ENCODE measurements around the gene GIPR.

GIPR gene

DNA sequence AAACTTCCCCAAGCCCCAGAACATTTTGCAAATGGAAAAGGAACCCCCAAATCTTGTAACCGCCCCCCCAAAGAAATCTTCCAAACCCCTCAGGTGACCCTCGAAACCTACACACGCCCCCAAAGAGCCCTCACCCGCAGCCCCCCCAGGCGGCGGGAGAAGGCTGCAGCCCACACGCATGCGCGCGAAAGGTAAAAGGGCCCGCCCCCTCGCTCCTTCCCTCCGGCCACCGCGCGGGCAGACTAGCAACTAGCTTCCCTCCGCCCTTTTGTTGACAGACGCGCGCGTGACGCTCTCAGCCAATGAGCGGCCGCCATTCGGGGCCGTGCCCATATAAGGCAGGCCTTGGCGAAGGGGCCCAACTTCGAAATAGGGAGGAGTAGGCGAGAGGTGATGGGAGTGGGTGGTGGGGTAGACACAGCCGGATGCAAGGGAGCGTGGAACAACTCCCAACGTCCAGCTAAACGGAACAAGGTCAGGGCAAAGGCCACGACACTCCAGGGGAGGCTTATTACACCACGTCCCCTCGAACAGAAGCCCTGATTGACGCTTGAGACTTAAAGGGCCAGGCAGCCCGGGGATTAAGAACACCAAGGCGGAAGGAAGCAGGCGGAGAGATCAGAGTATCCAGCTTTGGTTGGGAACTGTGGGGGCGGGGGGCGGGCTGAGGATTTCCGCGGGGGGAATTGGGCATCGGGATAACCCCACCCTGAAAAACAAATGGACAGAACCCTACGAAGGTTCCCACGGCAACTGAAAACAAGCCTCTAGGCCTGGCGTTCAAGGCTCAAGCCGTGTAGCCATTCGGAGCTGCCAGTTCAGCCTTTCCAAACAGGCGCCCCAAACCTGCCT is 49.3 kb downstream of the GIPR start (continued):
- TF ChIP-seq, protein P1, sequence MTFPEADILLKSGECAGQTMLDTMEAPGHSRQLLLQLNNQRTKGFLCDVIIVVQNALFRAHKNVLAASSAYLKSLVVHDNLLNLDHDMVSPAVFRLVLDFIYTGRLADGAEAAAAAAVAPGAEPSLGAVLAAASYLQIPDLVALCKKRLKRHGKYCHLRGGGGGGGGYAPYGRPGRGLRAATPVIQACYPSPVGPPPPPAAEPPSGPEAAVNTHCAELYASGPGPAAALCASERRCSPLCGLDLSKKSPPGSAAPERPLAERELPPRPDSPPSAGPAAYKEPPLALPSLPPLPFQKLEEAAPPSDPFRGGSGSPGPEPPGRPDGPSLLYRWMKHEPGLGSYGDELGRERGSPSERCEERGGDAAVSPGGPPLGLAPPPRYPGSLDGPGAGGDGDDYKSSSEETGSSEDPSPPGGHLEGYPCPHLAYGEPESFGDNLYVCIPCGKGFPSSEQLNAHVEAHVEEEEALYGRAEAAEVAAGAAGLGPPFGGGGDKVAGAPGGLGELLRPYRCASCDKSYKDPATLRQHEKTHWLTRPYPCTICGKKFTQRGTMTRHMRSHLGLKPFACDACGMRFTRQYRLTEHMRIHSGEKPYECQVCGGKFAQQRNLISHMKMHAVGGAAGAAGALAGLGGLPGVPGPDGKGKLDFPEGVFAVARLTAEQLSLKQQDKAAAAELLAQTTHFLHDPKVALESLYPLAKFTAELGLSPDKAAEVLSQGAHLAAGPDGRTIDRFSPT (tag by site-specific recombination; IDR thresholded peaks at IDR 0.05), result peak; percentile 26; the same call in 1 of the 2 replicates
- TF ChIP-seq KLF9 (tag by site-specific recombination; IDR thresholded peaks at IDR 0.05; ENCODE audit: low read depth) (peak; percentile 90), ZNF548 (tag by site-specific recombination; IDR thresholded peaks at IDR 0.05) (no peak), ZNF157 (tag by site-specific recombination; IDR thresholded peaks at IDR 0.05) (no peak), SP7 (tag by site-specific recombination; IDR thresholded peaks at IDR 0.05) (peak; percentile 76), ZNF701 (tag by site-specific recombination; IDR thresholded peaks at IDR 0.05) (no peak), ZNF585B (tag by site-specific recombination; IDR thresholded peaks at IDR 0.05) (no peak), ZNF138 (tag by site-specific recombination; IDR thresholded peaks at IDR 0.05; ENCODE audit: borderline replicate concordance) (no peak), ZNF621 (tag by site-specific recombination; IDR thresholded peaks at IDR 0.05) (no peak), ZNF324 (tag by site-specific recombination; IDR thresholded peaks at IDR 0.05) (no peak), ZNF184 (tag by site-specific recombination; IDR thresholded peaks at IDR 0.05) (no peak), YY2 (tag by site-specific recombination; IDR thresholded peaks at IDR 0.05) (0 out of 2 replicates have a peak, but pooled peaks have one; percentile 12), ZNF416 (tag by site-specific recombination; IDR thresholded peaks at IDR 0.05) (no peak), ZNF341 (tag by site-specific recombination; IDR thresholded peaks at IDR 0.05; ENCODE audit: low read depth) (peak; percentile 78), ZFP69B (tag by site-specific recombination; IDR thresholded peaks at IDR 0.05) (peak; percentile 54), ZNF350 (tag by site-specific recombination; IDR thresholded peaks at IDR 0.05) (no peak), ZNF555 (tag by site-specific recombination; conservative IDR thresholded peaks at IDR 0.05) (no peak), BCL11B (tag by site-specific recombination; IDR thresholded peaks at IDR 0.05; ENCODE audit: low read depth) (peak; percentile 89), ZNF521 (tag by site-specific recombination; IDR thresholded peaks at IDR 0.05) (no peak), ZNF514 (tag by site-specific recombination; IDR thresholded peaks at IDR 0.05) (no peak)
- TF ChIP-seq, protein P2, sequence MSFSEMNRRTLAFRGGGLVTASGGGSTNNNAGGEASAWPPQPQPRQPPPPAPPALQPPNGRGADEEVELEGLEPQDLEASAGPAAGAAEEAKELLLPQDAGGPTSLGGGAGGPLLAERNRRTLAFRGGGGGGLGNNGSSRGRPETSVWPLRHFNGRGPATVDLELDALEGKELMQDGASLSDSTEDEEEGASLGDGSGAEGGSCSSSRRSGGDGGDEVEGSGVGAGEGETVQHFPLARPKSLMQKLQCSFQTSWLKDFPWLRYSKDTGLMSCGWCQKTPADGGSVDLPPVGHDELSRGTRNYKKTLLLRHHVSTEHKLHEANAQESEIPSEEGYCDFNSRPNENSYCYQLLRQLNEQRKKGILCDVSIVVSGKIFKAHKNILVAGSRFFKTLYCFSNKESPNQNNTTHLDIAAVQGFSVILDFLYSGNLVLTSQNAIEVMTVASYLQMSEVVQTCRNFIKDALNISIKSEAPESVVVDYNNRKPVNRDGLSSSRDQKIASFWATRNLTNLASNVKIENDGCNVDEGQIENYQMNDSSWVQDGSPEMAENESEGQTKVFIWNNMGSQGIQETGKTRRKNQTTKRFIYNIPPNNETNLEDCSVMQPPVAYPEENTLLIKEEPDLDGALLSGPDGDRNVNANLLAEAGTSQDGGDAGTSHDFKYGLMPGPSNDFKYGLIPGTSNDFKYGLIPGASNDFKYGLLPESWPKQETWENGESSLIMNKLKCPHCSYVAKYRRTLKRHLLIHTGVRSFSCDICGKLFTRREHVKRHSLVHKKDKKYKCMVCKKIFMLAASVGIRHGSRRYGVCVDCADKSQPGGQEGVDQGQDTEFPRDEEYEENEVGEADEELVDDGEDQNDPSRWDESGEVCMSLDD (tag by site-specific recombination; IDR thresholded peaks at IDR 0.05), result no peak; the same call in none of the 2 replicates
- TF ChIP-seq, protein P3, sequence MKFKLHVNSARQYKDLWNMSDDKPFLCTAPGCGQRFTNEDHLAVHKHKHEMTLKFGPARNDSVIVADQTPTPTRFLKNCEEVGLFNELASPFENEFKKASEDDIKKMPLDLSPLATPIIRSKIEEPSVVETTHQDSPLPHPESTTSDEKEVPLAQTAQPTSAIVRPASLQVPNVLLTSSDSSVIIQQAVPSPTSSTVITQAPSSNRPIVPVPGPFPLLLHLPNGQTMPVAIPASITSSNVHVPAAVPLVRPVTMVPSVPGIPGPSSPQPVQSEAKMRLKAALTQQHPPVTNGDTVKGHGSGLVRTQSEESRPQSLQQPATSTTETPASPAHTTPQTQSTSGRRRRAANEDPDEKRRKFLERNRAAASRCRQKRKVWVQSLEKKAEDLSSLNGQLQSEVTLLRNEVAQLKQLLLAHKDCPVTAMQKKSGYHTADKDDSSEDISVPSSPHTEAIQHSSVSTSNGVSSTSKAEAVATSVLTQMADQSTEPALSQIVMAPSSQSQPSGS (tag by site-specific recombination; IDR thresholded peaks at IDR 0.05; ENCODE audit: low read depth), result no peak
- TF ChIP-seq, protein P4, sequence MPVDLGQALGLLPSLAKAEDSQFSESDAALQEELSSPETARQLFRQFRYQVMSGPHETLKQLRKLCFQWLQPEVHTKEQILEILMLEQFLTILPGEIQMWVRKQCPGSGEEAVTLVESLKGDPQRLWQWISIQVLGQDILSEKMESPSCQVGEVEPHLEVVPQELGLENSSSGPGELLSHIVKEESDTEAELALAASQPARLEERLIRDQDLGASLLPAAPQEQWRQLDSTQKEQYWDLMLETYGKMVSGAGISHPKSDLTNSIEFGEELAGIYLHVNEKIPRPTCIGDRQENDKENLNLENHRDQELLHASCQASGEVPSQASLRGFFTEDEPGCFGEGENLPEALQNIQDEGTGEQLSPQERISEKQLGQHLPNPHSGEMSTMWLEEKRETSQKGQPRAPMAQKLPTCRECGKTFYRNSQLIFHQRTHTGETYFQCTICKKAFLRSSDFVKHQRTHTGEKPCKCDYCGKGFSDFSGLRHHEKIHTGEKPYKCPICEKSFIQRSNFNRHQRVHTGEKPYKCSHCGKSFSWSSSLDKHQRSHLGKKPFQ (tag by site-specific recombination; IDR thresholded peaks at IDR 0.05), result no peak
- TF ChIP-seq, protein P5, sequence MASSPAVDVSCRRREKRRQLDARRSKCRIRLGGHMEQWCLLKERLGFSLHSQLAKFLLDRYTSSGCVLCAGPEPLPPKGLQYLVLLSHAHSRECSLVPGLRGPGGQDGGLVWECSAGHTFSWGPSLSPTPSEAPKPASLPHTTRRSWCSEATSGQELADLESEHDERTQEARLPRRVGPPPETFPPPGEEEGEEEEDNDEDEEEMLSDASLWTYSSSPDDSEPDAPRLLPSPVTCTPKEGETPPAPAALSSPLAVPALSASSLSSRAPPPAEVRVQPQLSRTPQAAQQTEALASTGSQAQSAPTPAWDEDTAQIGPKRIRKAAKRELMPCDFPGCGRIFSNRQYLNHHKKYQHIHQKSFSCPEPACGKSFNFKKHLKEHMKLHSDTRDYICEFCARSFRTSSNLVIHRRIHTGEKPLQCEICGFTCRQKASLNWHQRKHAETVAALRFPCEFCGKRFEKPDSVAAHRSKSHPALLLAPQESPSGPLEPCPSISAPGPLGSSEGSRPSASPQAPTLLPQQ (tag by site-specific recombination; IDR thresholded peaks at IDR 0.05), result peak; percentile 79
- TF ChIP-seq, protein P6, sequence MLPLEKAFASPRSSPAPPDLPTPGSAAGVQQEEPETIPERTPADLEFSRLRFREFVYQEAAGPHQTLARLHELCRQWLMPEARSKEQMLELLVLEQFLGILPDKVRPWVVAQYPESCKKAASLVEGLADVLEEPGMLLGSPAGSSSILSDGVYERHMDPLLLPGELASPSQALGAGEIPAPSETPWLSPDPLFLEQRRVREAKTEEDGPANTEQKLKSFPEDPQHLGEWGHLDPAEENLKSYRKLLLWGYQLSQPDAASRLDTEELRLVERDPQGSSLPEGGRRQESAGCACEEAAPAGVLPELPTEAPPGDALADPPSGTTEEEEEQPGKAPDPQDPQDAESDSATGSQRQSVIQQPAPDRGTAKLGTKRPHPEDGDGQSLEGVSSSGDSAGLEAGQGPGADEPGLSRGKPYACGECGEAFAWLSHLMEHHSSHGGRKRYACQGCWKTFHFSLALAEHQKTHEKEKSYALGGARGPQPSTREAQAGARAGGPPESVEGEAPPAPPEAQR (tag by site-specific recombination; IDR thresholded peaks at IDR 0.05), result no peak
- TF ChIP-seq, protein P7, sequence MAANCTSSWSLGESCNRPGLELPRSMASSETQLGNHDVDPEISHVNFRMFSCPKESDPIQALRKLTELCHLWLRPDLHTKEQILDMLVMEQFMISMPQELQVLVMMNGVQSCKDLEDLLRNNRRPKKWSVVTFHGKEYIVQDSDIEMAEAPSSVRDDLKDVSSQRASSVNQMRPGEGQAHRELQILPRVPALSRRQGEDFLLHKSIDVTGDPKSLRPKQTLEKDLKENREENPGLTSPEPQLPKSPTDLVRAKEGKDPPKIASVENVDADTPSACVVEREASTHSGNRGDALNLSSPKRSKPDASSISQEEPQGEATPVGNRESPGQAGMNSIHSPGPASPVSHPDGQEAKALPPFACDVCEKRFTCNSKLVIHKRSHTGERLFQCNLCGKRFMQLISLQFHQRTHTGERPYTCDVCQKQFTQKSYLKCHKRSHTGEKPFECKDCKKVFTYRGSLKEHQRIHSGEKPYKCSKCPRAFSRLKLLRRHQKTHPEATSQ (tag by site-specific recombination; IDR thresholded peaks at IDR 0.05), result no peak
- TF ChIP-seq, protein P8, sequence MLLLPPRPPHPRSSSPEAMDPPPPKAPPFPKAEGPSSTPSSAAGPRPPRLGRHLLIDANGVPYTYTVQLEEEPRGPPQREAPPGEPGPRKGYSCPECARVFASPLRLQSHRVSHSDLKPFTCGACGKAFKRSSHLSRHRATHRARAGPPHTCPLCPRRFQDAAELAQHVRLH (tag by site-specific recombination; IDR thresholded peaks at IDR 0.05), result peak; percentile 80
